Diencephalon (tissue), 1 donor: Measurements from ENCODE around the gene ANTXR1. TPM values are rescaled to one million over a fixed set of nuclear protein-coding genes. Genes with fewer than 3 reads are reported as not detected.

Source experiments
- small RNA-seq: library from RNA; depleted of rRNA; stranded (forward); fragments of <200 nt; gene quantifications from one replicate; pipeline ENCODE3, GENCODE V24; 2014
- total RNA-seq: library from RNA; depleted of rRNA; stranded (reverse); fragments of >200 nt; gene quantifications from one replicate; pipeline ENCODE4 v1.2.3, GENCODE V29; 2014

Gene ANTXR1
- total RNA-seq: 24.7 TPM

GRCh38 chr2:69013142-69013839 is at the start of gene ANTXR1:
ANTXR1 (plus strand) TSS chr2:69013179; CDS start chr2:69013500, 321 bp downstream.

GRCh38 chr2:68974251-68974650 is 38.7 kb upstream of the ANTXR1 start, which contains the start of gene GKN1:
GKN1 (plus strand) TSS chr2:68974636; CDS start chr2:68974678, 42 bp downstream.

Small RNA genes within 50 kb of the gene (small RNA-seq; reads per million reads assigned to genes)
- gene MIR3126 (0.49 reads per million, percentile 52 among the genes with 10 or more reads in this experiment), gene RNA5SP96 (not detected), gene RNU6-1216P (not detected)

Other genes with a start within 250 kb of the ANTXR1 start
- gene BMP10, start 141.8 kb upstream of the ANTXR1 start, total RNA-seq: not detected
- gene GKN2, start 60.3 kb upstream of the ANTXR1 start, total RNA-seq: not detected
- not detected for gene GKN1, start 38.5 kb upstream of the ANTXR1 start, total RNA-seq